ENCODE data around the gene TRPM3. TPM values are rescaled to one million over a fixed set of nuclear protein-coding genes. Genes with fewer than 3 reads are reported as not detected.

Gene TRPM3
- total RNA-seq, 1 experiment from 2014 or later: not detected

- Mint-ChIP-seq H3K4me3 (ENCODE audit: low read depth, unreplicated experiment) (no peak overlapping the region), H3K27me3 (ENCODE audit: unreplicated experiment) (peaks cover 26% of the 10 kb centered on the region), H3K9me3 (ENCODE audit: low read depth, unreplicated experiment) (no peaks in the 10 kb centered on the region), H3K27ac (ENCODE audit: unreplicated experiment) (no peak overlapping the region), H3K36me3 (ENCODE audit: insufficient read depth, unreplicated experiment) (no peaks in the 10 kb centered on the region), H3K4me1 (ENCODE audit: low read depth, unreplicated experiment) (no peaks in the 10 kb centered on the region)
- CTCF ChIA-PET: no interaction called here
- intact Hi-C loops (cut with micrococcal nuclease; ENCODE audit: unreplicated experiment): no loop called here
- no peak for TF ChIP-seq CTCF (IDR thresholded peaks at IDR 0.05; ENCODE audit: unreplicated experiment)
- DNase-seq: no peak
- no TSS peak for BruUV-seq (replicated peaks)
Observed at GRCh38 chr9:70795841-70796240, 325.6 kb downstream of the TRPM3 start.

GRCh38 chr9:70792796-70793195 lies 328.6 kb downstream of the TRPM3 start:
- CTCF ChIA-PET: no interaction called here
- Mint-ChIP-seq H3K9me3 (ENCODE audit: low read depth, unreplicated experiment) (no peaks in the 10 kb centered on the region), H3K27ac (ENCODE audit: unreplicated experiment) (no peak overlapping the region), H3K36me3 (ENCODE audit: insufficient read depth, unreplicated experiment) (no peaks in the 10 kb centered on the region), H3K27me3 (ENCODE audit: unreplicated experiment) (peaks cover 26% of the 10 kb centered on the region), H3K4me1 (ENCODE audit: low read depth, unreplicated experiment) (no peaks in the 10 kb centered on the region), H3K4me3 (ENCODE audit: low read depth, unreplicated experiment) (no peak overlapping the region)
- TF ChIP-seq CTCF (IDR thresholded peaks at IDR 0.05; ENCODE audit: unreplicated experiment): no peak
- no TSS peak for BruUV-seq (replicated peaks)
- DNase-seq: no peak
- intact Hi-C loops (cut with micrococcal nuclease; ENCODE audit: unreplicated experiment): no loop called here

GRCh38 chr9:70791936-70792335 lies 329.5 kb downstream of the TRPM3 start:
- no peak for DNase-seq
- intact Hi-C loops (cut with micrococcal nuclease; ENCODE audit: unreplicated experiment): no loop called here
- no peaks in the 10 kb centered on the region for H3K4me1 Mint-ChIP-seq (ENCODE audit: low read depth, unreplicated experiment)
- no peaks in the 10 kb centered on the region for H3K9me3 Mint-ChIP-seq (ENCODE audit: low read depth, unreplicated experiment)
- BruUV-seq (replicated peaks): no TSS peak
- H3K4me3 Mint-ChIP-seq (ENCODE audit: low read depth, unreplicated experiment): no peak overlapping the region
- no peak overlapping the region for H3K27ac Mint-ChIP-seq (ENCODE audit: unreplicated experiment)
- no peaks in the 10 kb centered on the region for H3K36me3 Mint-ChIP-seq (ENCODE audit: insufficient read depth, unreplicated experiment)
- TF ChIP-seq CTCF (IDR thresholded peaks at IDR 0.05; ENCODE audit: unreplicated experiment): no peak
- peaks cover 26% of the 10 kb centered on the region for H3K27me3 Mint-ChIP-seq (ENCODE audit: unreplicated experiment)
- CTCF ChIA-PET: no interaction called here

- no peak for TF ChIP-seq CTCF (IDR thresholded peaks at IDR 0.05; ENCODE audit: unreplicated experiment)
- intact Hi-C loops (cut with micrococcal nuclease; ENCODE audit: unreplicated experiment): no loop called here
- no peak for DNase-seq
Observed at GRCh38 chr9:70789086-70789485, 332.3 kb downstream of the TRPM3 start.

More at GRCh38 chr9:70789086-70789485, 332.3 kb downstream of the TRPM3 start:
- Mint-ChIP-seq H3K27me3 (ENCODE audit: unreplicated experiment) (peaks cover 19% of the 10 kb centered on the region), H3K9me3 (ENCODE audit: low read depth, unreplicated experiment) (no peaks in the 10 kb centered on the region), H3K27ac (ENCODE audit: unreplicated experiment) (no peak overlapping the region), H3K4me1 (ENCODE audit: low read depth, unreplicated experiment) (no peaks in the 10 kb centered on the region), H3K36me3 (ENCODE audit: insufficient read depth, unreplicated experiment) (no peaks in the 10 kb centered on the region), H3K4me3 (ENCODE audit: low read depth, unreplicated experiment) (no peak overlapping the region)
- CTCF ChIA-PET: no interaction called here
- no TSS peak for BruUV-seq (replicated peaks)
